K562 (cell line): ENCODE data around the gene RELL1. TPM values are rescaled to one million over a fixed set of nuclear protein-coding genes. Genes with fewer than 3 reads are reported as not detected.

ENCODE experiments used
- CBX8 ChIP-seq: fragments of 200-600 bp; sonication (generic); IDR thresholded peaks from 2 replicates; pipeline ENCODE4 v1.6.1; 2012; ENCODE audit warnings: borderline replicate concordance, mixed run types, low read depth, mild to moderate bottlenecking, moderate library complexity, mixed read lengths, low read length, control low read depth, inconsistent platforms; ENCODE audit not compliant: poor library complexity, severe bottlenecking; ENCODE audit errors: extremely low read depth
- ETV6 ChIP-seq, 3 experiments: fragments of 150-350 bp in 1 of 3; sonication (generic) in 1 of 3; formaldehyde crosslinking in 1 of 3; IDR thresholded peaks; 2 replicates each; pipeline versions ENCODE4 v1.6.1 to v1.8.0; 2014 to 2022; ENCODE audit warnings: borderline replicate concordance in 2 of 3, low read depth in 2 of 3, antibody characterized with exemption in 1 of 3, low read length in 1 of 3, mild to moderate bottlenecking in 1 of 3, missing genetic modification reagents in 1 of 3
- HCFC1 ChIP-seq: IDR thresholded peaks from 2 replicates; pipeline ENCODE4 v1.6.1; 2012; ENCODE audit warnings: low read depth, low read length, improper control_type of control experiment
- HDAC2 ChIP-seq: fragments of 450-650 bp; IDR thresholded peaks from 2 replicates; pipeline ENCODE4 v1.6.1; 2016; ENCODE audit warnings: mild to moderate bottlenecking
- HNRNPUL1 ChIP-seq: fragments of 200-400 bp; formaldehyde crosslinking; IDR thresholded peaks from 2 replicates; pipeline ENCODE4 v1.6.1; 2017; ENCODE audit warnings: low read length
- KLF1 ChIP-seq: fragments of 450-650 bp; IDR thresholded peaks from 2 replicates; pipeline ENCODE4 v1.6.1; 2016; ENCODE audit warnings: missing genetic modification characterization, missing compliant biosample characterization
- MBD1 ChIP-seq: fragments of 250-450 bp; sonication (Bioruptor Pico); IDR thresholded peaks from 2 replicates; pipeline ENCODE4 v1.8.0; 2022; ENCODE audit warnings: inconsistent platforms
- MXD1 ChIP-seq: fragments of 250-450 bp; sonication (Bioruptor Pico); IDR thresholded peaks from 2 replicates; pipeline ENCODE4 v1.8.0; 2021; ENCODE audit warnings: borderline replicate concordance, mild to moderate bottlenecking, moderate library complexity; ENCODE audit not compliant: poor library complexity, severe bottlenecking
- RBM15 ChIP-seq: fragments of 200-400 bp; formaldehyde crosslinking; IDR thresholded peaks from 2 replicates; pipeline ENCODE4 v1.6.1; 2018; ENCODE audit warnings: mild to moderate bottlenecking, low read length, moderate library complexity; ENCODE audit not compliant: insufficient read depth
- SRSF7 ChIP-seq: fragments of 200-400 bp; formaldehyde crosslinking; optimal IDR thresholded peaks from 2 replicates; pipeline ENCODE3; 2017; ENCODE audit warnings: mild to moderate bottlenecking, low read depth, low read length
- TAF9B ChIP-seq: fragments of 450-650 bp; IDR thresholded peaks from 2 replicates; pipeline ENCODE4 v1.6.1; 2018; ENCODE audit warnings: mild to moderate bottlenecking; ENCODE audit not compliant: partially characterized antibody
- TARDBP ChIP-seq: fragments of 450-650 bp; IDR thresholded peaks from 2 replicates; pipeline ENCODE4 v1.6.1; 2016
- TBP ChIP-seq: optimal IDR thresholded peaks from 2 replicates; pipeline ENCODE3; 2011; ENCODE audit warnings: low read depth, low read length, improper control_type of control experiment
- ZMIZ1 ChIP-seq, 2 experiments: fragments of 150-350 bp in 1 of 2; IDR thresholded peaks; 2 replicates each; pipeline ENCODE4 v1.6.1; 2012 to 2016; ENCODE audit warnings: low read depth in 2 of 2, low read length in 2 of 2, mild to moderate bottlenecking in 1 of 2, moderate library complexity in 1 of 2
- ZNF124 ChIP-seq: sonication (generic); formaldehyde crosslinking; IDR thresholded peaks from 2 replicates; pipeline ENCODE4 v1.8.1; 2022; ENCODE audit warnings: missing genetic modification reagents
- ZNF253 ChIP-seq: fragments of 250-450 bp; sonication (Bioruptor Pico); conservative IDR thresholded peaks from 2 replicates; pipeline ENCODE4 v1.6.1; 2021; ENCODE audit warnings: mild to moderate bottlenecking
- polyA plus RNA-seq, 8 experiments: library from polyadenylated mRNA; depleted of rRNA in 4 of 8; stranded (reverse) in 5 of 8; unstranded in 3 of 8; fragments of >200 nt; fragmentation: Nextera tagmentation in 2 of 8; fragmentation: Illumina TruSeq in 1 of 8; extraction: Ambion mirVana in 2 of 8; extraction: Trizol in 1 of 8; gene quantifications; 2 replicates each; pipeline versions ENCODE4 v1.2.1 to v1.2.3, GENCODE V29; 2011 to 2014; ENCODE audit warnings: inconsistent platforms in 1 of 8, missing spikeins in 1 of 8
- total RNA-seq, 7 experiments: library from RNA; depleted of rRNA in 6 of 7; stranded (reverse); fragments of >200 nt in 6 of 7; fragmentation: Illumina TruSeq in 2 of 7; extraction: Trizol in 2 of 7; gene quantifications; 2 replicates each; pipeline versions ENCODE4 v1.2.1 to v1.2.3, GENCODE V29; 2011 to 2021; ENCODE audit warnings: low replicate concordance in 1 of 7
- TF ChIP-seq, protein P1 (sequence below): sonication (generic); formaldehyde crosslinking; IDR thresholded peaks from 2 replicates; pipeline ENCODE4 v1.8.1; 2023; ENCODE audit warnings: mild to moderate bottlenecking, missing genetic modification reagents, moderate library complexity
- TF ChIP-seq, protein P2 (sequence below), 2 experiments: IDR thresholded peaks; 2 replicates each; pipeline ENCODE4 v1.6.1; 2012; ENCODE audit warnings: improper control_type of control experiment in 2 of 2, low read depth in 2 of 2, low read length in 2 of 2, borderline replicate concordance in 1 of 2

Gene RELL1
- total and polyA plus RNA-seq, 9 of the 15 experiments (the other 6 are each of a cell fraction or from before 2014, with no cell fraction given) = 0.06 to 3.5 (median 1.7) TPM; not detected in 1

DNA sequence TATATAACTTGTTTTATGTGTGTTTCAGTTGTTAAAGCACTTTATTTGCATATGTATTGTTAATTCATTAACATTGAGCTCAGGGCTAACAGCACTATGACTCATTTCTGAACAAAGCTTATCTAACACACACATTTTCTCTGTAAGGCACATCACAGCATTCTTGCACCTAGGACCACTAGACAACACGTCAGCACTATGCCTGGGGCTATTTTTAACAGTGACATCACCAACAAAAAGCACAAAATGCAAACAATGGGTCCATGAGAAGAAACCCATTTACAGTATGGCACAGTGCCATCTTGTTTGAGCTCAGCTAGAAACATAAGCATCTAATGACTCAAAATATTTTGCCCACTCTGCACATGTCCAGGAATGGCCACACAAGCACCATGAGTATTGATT is 124.4 kb downstream of the RELL1 start (continued):
- TF ChIP-seq MBD1 (CRISPR knock-in tag) (no peak), KLF1 (tag) (no peak), MXD1 (CRISPR knock-in tag) (no peak), TAF9B (no peak), ZMIZ1 (IDR thresholded peaks at IDR 0.05; ENCODE audit: low read depth in 2 of 2, low read length in 2 of 2) (no peak), ETV6 (IDR thresholded peaks at IDR 0.05; ENCODE audit: borderline replicate concordance in 1 of 2, low read depth in 2 of 2, low read length in 1 of 2) (no peak), ETV6 (CRISPR knock-in tag; IDR thresholded peaks at IDR 0.05; ENCODE audit: borderline replicate concordance) (no peak), RBM15 (no peak), ZNF253 (CRISPR knock-in tag) (no peak), ZNF124 (CRISPR knock-in tag) (no peak), SRSF7 (no peak), CBX8 (no peak), TARDBP (no peak), TBP (no peak), HNRNPUL1 (no peak), HDAC2 (no peak), HCFC1 (no peak)
- TF ChIP-seq, protein P1, sequence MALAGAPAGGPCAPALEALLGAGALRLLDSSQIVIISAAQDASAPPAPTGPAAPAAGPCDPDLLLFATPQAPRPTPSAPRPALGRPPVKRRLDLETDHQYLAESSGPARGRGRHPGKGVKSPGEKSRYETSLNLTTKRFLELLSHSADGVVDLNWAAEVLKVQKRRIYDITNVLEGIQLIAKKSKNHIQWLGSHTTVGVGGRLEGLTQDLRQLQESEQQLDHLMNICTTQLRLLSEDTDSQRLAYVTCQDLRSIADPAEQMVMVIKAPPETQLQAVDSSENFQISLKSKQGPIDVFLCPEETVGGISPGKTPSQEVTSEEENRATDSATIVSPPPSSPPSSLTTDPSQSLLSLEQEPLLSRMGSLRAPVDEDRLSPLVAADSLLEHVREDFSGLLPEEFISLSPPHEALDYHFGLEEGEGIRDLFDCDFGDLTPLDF (CRISPR knock-in tag) = no peak
- TF ChIP-seq, protein P2, sequence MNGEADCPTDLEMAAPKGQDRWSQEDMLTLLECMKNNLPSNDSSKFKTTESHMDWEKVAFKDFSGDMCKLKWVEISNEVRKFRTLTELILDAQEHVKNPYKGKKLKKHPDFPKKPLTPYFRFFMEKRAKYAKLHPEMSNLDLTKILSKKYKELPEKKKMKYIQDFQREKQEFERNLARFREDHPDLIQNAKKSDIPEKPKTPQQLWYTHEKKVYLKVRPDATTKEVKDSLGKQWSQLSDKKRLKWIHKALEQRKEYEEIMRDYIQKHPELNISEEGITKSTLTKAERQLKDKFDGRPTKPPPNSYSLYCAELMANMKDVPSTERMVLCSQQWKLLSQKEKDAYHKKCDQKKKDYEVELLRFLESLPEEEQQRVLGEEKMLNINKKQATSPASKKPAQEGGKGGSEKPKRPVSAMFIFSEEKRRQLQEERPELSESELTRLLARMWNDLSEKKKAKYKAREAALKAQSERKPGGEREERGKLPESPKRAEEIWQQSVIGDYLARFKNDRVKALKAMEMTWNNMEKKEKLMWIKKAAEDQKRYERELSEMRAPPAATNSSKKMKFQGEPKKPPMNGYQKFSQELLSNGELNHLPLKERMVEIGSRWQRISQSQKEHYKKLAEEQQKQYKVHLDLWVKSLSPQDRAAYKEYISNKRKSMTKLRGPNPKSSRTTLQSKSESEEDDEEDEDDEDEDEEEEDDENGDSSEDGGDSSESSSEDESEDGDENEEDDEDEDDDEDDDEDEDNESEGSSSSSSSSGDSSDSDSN (IDR thresholded peaks at IDR 0.05; ENCODE audit: borderline replicate concordance in 1 of 2, low read depth in 2 of 2, low read length in 2 of 2) = no peak
